B cell (primary cell): ENCODE data around the gene IFIT1B.
"Not testable (repeated sequence)": the region's sequence is repeated elsewhere in the genome, so short reads cannot be mapped to it uniquely, and the experiment has no call there.

ENCODE experiments used
- EZH2 ChIP-seq: IDR thresholded peaks from 2 replicates; pipeline ENCODE4 v1.6.1; 2012; ENCODE audit warnings: borderline replicate concordance, low read depth, mild to moderate bottlenecking, moderate library complexity, low read length; ENCODE audit not compliant: insufficient read depth, poor library complexity, severe bottlenecking
- TF ChIP-seq, protein P1 (sequence below): fragments of 200-600 bp; IDR thresholded peaks from one replicate; pipeline ENCODE4 v1.8.0; 2022; ENCODE audit warnings: antibody characterized with exemption, mild to moderate bottlenecking

DNA sequence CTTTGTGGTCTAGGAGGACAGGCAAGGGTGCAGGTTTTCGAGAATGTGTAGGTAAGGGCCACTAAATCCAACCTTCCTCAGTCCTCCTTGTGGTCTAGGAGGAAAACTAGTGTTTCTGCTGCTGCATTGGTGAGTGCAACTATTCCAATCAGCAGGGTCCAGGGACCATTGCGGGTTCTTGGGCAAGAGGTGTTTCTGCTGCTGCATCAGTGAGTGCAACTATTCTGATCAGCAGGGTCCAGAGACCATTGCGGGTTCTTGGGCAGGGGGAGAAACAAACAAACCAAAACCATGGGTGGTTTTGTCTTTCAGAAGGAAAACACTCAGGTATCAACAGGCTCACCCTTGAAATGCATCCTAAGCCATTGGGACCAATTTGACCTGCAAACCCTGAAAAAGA, 29.9 kb downstream of the IFIT1B start:
- TF ChIP-seq, protein P1, sequence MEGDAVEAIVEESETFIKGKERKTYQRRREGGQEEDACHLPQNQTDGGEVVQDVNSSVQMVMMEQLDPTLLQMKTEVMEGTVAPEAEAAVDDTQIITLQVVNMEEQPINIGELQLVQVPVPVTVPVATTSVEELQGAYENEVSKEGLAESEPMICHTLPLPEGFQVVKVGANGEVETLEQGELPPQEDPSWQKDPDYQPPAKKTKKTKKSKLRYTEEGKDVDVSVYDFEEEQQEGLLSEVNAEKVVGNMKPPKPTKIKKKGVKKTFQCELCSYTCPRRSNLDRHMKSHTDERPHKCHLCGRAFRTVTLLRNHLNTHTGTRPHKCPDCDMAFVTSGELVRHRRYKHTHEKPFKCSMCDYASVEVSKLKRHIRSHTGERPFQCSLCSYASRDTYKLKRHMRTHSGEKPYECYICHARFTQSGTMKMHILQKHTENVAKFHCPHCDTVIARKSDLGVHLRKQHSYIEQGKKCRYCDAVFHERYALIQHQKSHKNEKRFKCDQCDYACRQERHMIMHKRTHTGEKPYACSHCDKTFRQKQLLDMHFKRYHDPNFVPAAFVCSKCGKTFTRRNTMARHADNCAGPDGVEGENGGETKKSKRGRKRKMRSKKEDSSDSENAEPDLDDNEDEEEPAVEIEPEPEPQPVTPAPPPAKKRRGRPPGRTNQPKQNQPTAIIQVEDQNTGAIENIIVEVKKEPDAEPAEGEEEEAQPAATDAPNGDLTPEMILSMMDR, result not testable (repeated sequence)
- TF ChIP-seq EZH2, result not testable (repeated sequence)
